CD4-positive, alpha-beta T cell treated with Interleukin-21 for 1 hour (primary cell): ENCODE data around the gene ZCCHC17.

Source experiments
- DNase-seq: peaks from one replicate; pipeline ENCODE4 v3.0.0-alpha.2; 2020

ZCCHC17 gene

DNA sequence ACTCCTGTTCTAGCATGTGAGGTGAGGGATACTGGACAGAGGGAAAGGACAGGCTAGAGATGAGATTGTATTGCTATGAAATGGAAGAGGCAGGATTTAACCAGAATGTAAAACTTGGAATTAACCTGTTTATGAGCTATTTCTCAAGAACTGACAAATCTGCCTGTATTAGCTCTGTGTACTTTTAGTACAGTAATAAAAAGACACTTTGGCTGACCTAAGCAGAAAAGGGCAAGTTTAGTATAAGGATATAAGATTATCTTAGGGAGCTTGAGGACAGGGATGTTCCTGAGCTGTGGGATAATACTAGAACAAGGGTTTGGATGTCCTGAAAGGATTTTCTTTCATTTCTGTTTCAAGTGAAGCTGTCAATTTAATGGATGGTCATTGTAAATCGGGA, 11.2 kb downstream of the ZCCHC17 start:
- DNase-seq, result no peak

DNA sequence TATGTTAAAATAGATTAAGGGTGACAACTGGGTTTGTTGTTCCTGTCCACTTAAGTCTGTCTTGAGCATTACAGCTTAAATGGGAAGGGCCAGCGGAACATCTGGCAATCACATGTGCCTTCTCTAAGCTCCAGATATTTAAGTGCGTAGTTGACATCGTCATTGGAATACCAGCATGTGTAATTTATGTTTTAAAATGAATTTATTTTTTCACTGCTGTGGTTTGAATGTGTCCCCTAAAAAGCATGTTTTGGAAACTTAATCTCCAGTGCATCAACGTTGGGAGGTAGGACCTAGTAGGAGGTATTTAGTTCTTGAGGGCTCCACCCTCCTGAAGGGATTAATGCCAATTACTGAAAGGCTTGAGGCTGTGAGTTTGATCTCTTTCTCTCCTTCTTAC, 13.4 kb downstream of the ZCCHC17 start:
- no peak for DNase-seq

DNA sequence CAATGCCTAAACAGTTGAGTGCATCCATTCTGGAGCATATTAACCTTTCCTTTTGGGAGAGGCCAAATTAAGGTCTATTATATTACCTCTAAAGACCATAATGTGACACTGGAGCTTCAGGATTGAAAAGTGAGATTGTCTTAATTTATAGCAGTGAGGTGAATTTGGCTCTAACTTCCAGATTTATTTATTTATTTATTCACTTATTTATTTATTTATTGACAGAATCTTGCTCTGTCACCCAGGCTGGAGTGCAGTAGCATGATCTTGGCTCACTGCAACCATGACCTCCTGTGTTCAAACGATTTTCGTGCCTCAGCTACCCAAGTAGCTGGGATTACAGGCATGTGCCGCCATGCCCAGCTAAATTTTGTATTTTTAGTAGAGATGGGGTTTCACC, 19.1 kb downstream of the ZCCHC17 start:
- no peak for DNase-seq

DNA sequence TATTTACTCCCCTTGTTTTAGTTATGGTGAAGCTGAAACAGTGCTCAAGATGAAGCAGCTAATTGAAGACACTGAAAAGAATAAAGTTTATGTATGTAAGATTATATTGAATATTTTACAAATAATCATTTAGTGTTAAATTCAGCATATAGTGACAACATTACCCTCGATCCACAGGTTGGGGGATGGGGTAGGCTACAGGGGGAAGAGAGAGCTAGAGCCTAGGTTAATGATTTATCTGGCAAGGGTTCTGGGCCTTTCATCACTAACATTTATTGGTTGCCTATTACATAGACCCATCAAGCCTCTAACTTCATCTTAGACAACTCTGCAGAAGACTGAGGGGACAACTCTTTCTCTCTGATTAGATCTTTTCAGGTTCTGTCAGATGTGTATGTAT, 21.3 kb downstream of the ZCCHC17 start:
- DNase-seq, result no peak

DNA sequence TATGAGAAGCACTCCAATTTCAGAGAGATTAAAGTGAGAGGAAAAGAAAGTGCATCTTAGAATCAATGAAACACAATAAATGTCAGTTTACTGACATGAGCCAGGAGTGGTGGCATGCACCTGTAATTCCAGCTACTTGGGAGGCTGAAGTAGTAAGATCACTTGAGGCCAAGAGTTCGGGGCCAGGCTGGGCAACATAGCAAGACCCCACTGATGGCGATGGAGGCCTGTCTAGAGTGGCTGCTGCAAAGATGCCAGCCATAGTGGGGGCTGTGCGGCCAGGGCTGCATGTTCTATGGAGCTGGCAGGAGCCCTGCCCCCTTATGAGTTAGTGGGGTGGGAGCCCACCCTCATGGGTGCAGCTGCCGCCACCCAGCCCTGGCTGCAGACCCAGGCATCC, 27.3 kb downstream of the ZCCHC17 start:
- DNase-seq, result no peak

DNA sequence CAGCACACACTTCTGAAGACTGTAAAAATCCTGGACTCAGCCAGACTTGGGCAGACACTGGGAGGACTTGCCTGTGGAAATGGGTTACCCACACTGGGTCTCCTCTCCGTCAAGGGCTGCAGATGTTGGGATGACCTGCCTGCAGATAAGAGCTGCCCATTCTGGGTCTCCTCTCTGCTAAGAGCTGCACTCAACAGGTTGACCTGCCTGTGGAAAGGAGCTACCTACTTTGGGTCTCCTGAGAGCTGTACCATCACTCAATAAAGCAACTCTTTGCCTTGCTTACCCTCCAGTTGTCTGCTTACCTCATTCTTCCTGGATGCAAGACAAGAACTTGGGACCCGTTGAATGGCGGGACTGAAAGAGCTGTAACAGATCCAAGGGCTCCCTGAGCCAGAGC, 28.2 kb downstream of the ZCCHC17 start:
- DNase-seq, result no peak

DNA sequence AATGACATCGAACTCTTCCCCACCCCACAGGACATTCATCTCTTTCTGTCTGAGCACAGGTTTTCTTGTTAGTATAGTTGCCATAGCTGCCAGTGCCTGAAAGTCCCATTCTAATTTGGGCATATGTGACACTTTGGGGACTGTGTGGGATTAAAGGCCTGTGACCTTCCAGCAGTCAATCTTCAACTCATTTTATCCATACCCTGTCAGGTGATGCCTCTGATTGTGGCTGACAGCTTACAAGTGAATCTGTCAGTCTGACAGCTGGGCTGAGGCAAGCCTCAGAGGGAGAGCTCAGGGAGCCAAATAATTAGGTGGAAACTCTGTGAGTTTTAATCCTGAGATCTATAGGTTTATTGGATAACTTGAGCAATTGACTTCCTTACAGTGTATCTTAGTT, 29.6 kb downstream of the ZCCHC17 start:
- no peak for DNase-seq

DNA sequence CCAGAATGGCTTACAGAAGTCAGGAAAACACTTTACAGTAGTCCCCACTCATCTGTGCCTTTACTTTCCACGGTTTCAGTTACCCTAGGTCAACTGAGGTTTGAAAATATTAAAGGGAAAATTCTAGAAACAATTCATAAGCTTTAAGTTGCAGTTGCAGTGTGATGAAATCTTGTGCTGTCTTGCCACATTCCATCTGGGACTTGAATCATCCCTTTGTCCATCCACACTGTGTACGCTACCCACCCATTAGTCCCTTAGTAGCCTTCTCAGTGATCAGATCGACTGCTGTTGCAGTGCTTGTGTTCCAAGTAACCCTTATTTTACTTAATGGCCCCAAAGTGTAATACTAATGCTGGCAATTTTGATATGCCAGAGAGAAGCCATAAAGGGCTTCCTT, 30.5 kb downstream of the ZCCHC17 start:
- DNase-seq, result no peak

DNA sequence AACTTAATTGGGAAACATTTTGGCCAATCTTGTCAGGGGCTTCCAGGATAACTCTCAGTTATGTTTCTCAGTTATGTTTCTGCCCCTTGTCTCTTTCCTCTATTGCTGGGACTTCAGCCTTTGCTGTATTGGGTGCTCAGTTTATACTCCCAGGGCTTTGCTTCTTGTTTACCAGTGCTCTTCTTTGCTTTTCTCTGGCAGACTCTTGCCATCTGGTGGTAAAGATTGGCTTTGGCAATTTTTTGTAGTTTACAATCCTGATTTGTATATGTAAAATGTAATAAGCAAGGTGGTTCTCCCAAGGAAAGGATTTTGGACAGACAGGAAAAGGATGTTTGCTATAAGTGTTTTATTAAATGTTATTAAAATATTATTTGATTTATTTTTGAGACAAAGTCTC, 38.2 kb downstream of the ZCCHC17 start:
- DNase-seq, result peak; percentile 27

DNA sequence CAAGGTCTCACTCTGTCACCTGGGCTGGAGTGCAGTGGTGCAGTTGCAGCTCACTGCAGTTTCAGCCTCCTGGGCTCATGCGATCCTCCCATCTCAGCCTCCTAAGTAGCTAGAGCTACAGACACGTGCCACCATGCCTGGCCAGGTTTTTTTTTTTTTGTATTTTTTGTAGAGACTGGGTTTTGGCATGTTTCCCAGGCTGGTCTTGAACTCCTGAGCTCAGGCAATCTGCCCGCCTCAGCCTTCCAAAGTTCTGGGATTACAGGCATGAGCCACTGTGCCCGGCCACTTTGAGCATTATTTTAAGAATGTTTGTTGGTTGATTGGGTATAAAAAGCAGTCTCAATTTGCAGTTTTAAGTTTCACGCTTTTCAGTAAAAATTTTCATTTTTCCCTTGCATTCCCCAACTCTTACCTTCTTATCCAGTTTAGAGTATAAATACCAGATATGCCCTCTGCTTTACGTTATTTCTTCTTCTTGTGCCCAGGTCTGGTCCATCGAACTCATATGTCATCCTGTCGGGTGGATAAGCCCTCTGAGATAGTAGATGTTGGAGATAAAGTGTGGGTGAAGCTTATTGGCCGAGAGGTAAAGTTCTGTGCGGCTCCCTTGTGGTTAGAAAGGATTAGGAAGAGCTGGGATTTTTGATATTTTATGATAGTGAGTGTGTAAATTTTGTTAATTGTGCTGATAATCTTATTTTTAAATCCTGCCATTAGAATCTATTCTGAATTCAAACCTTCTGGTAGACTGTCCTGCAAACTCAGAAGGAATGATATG, 40.0 kb downstream of the ZCCHC17 start:
- DNase-seq, result no peak

DNA sequence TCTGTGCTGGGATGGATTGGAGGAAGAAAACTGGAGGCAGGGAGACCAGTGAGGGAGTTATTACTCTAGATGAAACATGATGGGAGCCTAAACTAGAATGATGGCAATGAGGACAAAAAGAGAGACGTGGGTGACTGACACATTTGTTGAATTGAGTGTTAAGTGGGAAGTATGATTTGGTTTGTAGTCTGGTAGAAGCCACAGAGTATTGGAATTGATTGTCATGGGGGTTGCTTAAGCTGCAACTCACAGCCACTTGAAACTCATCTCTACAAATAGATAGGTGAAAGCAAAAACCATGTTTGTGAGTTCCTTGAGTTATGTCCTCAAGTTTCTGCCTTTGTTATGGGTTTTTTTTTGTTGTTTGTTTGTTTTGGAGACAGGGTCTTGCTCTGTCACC, 47.7 kb downstream of the ZCCHC17 start:
- DNase-seq, result no peak

DNA sequence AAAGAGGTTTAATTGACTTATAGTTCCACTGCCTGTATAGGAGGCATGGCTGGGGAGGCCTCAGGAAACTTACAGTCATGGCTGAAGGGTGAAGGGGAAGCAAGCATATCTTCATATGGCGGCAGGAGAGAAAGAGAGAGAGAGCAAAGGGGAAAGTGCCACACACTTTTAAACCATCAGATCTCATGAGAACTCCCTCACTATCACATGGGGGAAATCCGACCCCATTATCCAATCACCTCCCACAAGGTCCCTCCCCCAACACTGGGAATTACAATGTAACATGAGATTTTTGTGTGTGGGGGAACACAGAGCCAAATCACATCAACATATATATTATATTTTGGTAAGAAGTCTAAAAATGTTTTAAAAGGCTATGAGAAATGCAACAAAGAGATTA, 48.8 kb downstream of the ZCCHC17 start:
- no peak for DNase-seq

DNA sequence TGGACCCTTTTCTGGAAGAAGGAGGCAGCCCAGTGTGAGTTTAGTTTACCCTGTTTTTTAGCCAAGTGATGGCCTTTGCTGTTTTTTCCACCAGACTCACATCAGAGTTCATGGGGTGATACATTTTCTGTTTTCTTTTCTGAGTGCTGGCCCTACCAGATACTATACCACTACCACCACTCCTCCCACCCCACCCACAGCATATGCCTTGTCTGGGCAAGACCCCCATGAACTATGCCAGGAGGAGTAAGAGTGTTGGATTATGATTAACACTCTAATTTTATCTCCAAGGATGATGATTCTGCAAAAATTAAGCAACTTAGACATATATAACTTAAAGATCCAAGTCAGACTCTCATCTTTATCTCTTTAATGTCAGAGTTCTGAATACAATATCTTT, 50.0 kb downstream of the ZCCHC17 start:
- no peak for DNase-seq

DNA sequence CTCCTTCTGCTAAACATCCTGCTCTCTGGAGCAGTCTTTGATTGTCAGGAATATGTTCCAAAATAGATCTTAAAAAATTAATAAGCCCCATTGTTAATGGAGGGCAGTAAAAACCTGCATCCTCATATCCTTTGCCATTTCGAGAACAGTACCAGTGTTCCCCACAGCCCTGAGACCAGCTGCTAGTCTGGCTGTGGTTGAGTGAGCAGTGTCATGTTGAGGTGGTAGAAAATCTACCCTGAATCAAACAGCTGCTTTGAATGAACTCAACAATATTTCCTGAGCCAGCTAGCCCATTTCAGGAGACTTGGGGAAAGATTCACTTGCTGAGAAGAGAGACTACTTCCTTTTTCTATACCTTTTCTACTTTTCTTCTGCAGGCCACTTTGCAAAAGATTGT, 51.6 kb downstream of the ZCCHC17 start:
- DNase-seq, result no peak

DNA sequence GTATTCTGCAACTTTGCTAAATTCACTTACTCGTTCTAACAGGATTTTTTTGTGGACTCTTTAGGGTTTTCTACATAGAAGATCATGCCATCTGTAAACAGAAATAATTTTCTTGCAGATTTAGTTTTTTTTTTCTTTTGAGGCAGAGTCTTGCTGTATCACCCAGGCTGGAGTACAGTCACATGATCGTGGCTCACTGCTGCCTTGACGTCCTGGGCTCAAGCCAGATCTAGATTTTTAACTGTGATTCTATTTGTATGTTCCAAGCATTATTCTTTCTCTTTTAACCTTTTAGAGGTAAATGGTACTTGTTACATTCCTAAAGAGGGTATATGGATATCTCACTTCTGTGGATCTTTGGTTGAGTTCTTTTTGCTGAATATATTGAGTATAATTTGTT, 57.5 kb downstream of the ZCCHC17 start:
- no peak for DNase-seq

DNA sequence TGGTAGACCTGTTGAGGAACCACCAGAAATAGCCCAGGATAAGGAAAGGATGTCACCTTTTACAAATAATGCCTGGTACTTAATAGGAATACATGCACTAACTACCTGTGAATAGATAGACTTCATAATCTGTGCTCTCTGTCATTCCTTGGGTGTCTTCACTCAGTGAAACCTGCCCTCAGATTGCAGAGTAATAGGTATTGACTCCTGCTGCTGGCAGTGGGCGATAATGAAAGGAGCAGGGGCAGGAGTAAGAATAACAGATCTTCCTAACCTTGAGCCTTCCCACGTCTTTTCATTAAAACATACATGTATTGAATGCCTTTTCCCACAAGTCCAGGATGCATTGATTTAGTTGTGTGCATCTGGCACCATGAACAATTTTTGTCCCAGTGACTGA, 59.6 kb downstream of the ZCCHC17 start:
- no peak for DNase-seq

DNA sequence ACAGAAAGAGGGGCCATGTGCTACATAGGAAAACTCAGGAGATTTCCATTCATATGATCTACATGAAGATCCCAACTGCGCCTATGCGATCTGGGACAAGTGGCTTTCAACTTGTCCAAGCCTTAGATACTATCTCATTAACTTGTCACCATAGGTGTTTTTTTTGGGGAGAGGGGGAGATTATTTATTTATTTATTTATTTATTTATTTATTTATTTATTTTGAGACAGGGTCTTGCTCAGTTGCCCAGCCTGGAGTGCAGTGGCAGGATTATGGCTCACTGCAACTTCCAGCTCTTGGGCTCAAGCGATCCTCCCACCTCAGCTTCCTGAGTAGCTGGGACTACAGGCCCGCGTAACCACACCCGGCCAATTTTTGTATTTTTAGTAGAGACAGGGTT, 64.8 kb downstream of the ZCCHC17 start:
- no peak for DNase-seq

DNA sequence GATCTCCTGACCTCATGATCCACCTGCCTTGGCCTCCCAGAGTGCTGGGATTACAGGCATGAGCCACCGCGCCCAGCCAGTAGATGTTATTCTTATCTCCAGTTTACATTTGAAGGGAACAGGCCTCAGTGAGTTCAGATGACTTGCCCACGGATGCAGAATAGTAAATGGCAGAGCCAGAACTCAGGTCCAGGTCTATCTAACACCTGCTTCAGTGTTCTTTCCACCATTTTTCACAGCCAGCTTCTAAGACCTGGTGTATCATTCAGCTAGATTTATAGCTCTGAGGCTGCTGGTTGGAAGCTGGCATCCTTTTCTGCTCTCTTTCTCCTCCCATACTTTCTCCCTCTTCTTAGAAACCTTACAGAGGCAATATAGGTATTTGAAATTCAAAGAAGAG, 65.2 kb downstream of the ZCCHC17 start:
- DNase-seq, result no peak

DNA sequence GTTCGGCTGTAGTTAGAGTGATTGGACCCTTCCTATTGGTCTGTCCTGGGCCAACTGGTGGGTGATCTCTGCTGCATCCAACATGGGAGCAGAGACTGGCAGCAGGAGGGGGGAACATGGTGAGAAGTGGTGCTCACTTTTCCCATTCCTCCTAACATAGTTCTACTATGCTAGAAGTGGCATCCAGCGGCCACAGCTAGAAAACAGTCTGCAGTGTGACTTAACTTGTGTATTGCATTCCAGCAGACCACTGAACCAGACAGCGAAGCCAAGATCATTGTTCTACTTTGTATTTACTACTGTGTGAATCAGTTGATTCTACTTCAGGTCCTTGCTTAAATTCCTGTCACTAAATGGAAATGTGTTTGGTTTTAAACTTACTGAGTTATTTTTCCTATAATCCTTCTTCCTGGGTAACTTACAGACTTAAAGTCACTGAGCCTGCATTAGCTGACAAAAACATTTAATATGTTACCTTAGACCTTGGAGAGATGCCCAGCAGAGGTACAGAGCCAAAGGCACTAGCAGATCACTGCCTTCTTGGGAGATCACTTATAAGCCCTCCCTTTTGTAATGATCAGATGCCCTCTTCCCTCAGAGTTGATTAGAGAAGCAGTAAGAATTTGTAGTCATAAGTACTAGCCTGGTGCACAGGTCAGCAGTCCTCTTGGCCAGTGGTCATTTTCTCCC, 67.9 kb downstream of the ZCCHC17 start:
- DNase-seq, result no peak

DNA sequence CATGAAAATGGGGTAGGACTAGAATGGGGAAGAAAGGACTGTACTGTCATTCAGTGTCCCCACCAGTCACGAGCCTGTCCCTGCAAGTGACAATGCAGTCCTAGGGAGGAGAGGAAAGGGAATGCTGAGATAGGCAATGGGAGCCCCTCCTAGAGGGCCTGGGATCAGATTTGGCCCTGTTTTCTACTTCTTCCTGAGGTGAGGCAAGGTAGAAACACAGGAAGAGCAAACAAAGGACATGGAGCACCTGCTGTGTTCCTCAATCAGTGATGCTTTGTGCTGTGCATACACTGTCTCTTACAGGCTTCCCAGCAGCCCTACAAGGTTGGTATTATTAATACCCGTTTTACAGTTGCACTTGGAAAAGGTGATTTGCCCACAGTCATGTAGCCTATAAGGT, 70.0 kb downstream of the ZCCHC17 start:
- DNase-seq, result no peak

DNA sequence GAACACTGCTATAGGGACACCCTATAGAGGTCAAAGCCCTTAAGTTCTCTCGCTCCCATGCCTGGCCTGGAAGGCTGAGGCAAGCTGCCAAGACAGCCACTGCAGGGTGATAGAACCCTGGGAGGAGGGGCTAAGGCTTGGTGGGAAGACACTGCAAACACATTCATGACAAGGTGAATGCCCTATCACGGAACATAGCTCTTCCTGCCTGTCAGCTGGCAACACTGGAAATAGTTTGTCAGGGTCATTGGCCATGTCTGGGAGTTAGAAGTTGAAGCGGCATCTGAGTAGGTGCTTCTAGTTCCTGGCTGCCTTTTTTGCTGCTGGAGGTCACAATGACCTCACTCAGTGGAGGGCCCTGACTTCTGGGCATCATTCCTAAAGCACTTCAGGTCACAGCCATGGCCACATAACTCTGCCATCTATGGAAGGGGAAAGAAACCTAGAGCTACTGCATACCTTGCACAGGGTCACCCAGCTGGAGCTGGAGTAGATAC, 71.8 kb downstream of the ZCCHC17 start:
- no peak for DNase-seq

DNA sequence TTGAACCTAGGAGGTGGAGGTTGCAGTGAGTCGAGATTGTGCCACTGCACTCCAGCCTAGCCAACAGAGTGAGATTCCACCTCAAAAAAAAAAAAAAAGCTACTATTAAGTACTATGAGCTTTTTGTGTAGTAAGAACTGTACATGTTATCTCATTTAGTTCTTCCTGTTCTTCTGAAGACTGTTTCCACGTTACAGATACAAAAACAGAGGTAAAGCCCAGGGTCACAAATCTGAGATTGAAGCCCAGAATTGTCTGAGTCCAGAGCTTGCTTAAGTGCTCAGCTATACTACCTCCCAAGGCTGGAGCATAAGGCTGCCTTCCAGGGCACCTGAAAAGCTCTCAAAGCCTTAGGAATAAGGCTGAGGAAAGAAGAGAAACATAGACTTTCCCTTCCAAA, 73.2 kb downstream of the ZCCHC17 start:
- no peak for DNase-seq

DNA sequence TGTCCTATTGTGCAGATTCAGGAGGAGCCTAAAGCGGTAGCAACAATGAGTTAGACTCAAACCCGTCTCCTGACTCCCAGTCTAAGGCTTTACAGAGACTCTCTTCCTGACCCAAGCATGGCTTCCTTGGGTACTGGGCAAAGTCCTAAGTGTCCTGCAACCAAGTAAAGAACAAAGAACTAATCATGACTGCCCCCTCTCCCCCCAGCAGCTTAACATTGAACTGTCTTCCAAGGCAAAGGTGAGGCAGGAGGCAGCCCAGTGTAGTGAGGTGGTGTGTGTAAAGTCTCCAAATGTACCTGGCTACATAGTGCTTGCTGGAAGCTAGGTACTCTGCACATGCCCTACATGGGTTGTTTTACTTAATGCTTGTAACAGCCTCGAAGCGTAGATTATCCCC, 73.7 kb downstream of the ZCCHC17 start:
- no peak for DNase-seq

DNA sequence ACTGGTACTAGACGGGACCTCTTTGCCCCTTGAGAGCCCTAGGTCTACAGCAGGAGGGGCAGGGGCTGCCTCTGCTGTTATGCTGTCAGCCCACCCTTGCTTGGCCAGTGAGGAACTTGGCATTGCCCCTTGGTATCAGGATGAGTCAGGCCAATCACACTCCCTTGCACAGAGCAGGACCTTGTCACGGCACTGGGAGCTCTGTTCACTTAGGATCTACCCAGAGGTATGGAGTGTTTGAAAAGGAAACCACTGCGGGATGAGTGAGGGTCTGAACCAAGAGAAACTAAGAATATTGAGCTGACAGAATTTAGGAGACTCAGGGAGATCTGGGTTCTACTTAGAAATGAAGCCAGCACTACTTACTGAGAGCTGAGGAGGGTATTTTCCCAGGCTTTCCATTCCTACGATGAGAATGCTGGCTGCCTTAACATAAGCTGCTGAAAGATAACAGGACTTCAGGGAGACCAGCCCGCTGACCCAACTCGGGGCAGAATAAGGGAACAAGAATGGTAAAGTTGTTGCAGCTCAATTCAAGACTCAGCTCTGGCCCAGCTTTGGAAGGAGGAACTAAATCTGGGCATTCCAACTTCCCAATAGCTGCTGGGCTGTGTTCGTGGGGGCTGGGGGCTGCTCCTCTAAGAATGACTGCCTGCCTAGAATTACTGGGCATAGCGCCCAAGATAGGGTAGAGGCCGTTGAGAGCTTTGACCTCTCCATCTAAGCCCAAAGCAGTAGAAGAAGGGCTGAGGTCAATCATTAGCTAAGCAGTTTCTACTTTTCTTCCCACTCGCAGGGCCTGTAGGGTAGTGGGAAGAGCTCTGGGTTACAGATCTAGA, 74.5 kb downstream of the ZCCHC17 start:
- DNase-seq, result no peak
